Testis (tissue), 3 donors: ENCODE results near the gene CTXND1. TPM values are rescaled to one million over a fixed set of nuclear protein-coding genes. Genes with fewer than 3 reads are reported as not detected.

Experiments used
- DNase-seq: peaks from one replicate; pipeline ENCODE4 v3.0.0-alpha.2; 2019
- H3K27ac ChIP-seq, 2 donors: fragments of 200-600 bp; sonication (generic); one replicate each; pipeline ENCODE4 v1.5.1; 2019
- H3K27me3 ChIP-seq: fragments of 200-600 bp; sonication (generic); one replicate; pipeline ENCODE4 v1.5.1; 2019
- H3K36me3 ChIP-seq: fragments of 200-600 bp; sonication (generic); one replicate; pipeline ENCODE4 v1.5.1; 2017; ENCODE audit warnings: low read depth; ENCODE audit errors: missing control alignments
- H3K4me1 ChIP-seq: fragments of 200-600 bp; sonication (generic); one replicate; pipeline ENCODE4 v1.5.1; 2019
- H3K4me3 ChIP-seq, 2 donors: fragments of 200-600 bp; sonication (generic); one replicate each; pipeline ENCODE4 v1.5.1; 2017 to 2019
- H3K9me3 ChIP-seq: fragments of 200-600 bp; sonication (generic); one replicate; pipeline ENCODE4 v1.5.1; 2017
- POLR2A ChIP-seq: fragments of 450-650 bp; IDR thresholded peaks from one replicate; pipeline ENCODE4 v1.6.1; 2017; ENCODE audit warnings: antibody characterized with exemption, mild to moderate bottlenecking, moderate library complexity
- WGBS, 2 donors: methylation state at CpG; one replicate each; pipeline ENCODE4 v1.1.5; 2018; 5-methylcytosine and 5-hydroxymethylcytosine counted together
- intact Hi-C: fragments of 100-400 bp; cut with DNase I; formaldehyde crosslinking; loops from one replicate; pipeline ENCODE4 v1.15.1; 2023; ENCODE audit warnings: low total_unique reads
- polyA plus RNA-seq: library from polyadenylated mRNA; stranded (reverse); fragments of 350-450 nt; fragmentation: Illumina TruSeq; extraction: RNeasy Lipid Tissue Mini Kit (QIAGEN cat#74804); gene quantifications from one replicate; pipeline ENCODE4 v1.2.3, GENCODE V29; 2014; ENCODE audit warnings: low read depth, low replicate concordance; ENCODE audit not compliant: insufficient read depth
- total RNA-seq, 2 donors: library from RNA; depleted of rRNA; stranded (reverse); fragments of >200 nt; gene quantifications; one replicate each; pipeline ENCODE4 v1.2.3, GENCODE V29; 2016
- TF ChIP-seq, protein P1 (sequence below), 3 experiments: fragments of 450-650 bp in 2 of 3; fragments of 200-600 bp in 1 of 3; sonication (generic) in 1 of 3; IDR thresholded peaks; one replicate each; pipeline ENCODE4 v1.5.1; 2016 to 2019; ENCODE audit warnings: antibody characterized with exemption in 3 of 3, mild to moderate bottlenecking in 2 of 3, moderate library complexity in 1 of 3

Gene CTXND1
- total and polyA plus RNA-seq, 3 donors from 2014 or later, result 0.06 to 1.6 TPM; not detected in 1

DNA sequence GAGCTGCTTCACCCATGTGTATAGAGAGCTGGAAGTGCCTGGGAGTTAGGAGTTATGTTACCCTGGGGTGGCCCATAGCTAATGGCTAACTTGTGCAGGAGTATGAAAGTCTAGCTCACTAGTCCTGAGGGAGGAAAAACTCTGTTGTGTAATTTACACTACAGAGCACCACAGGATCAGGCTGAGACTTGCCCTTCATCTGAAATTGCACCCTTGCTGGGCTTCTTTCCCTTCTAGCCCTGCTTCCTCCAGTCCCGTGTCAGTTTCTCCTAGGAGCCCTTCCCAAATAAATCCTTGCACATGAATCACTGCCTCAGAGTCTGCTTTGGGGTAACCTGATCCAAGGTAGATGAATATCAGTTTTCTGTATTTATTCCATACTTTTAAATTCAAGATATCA, 40.0 kb downstream of the CTXND1 start:
- Histone ChIP-seq H3K4me1 (no peaks in the 10 kb centered on the region), H3K9me3 (no peaks in the 10 kb centered on the region), H3K4me3 (no peak overlapping the region), H3K27ac (no peak overlapping the region), H3K36me3 (no peaks in the 10 kb centered on the region), H3K27me3 (no peaks in the 10 kb centered on the region)
- 67% methylated on average over 1 of the region's 1 CpG for whole genome bisulfite sequencing, 2 donors
- intact Hi-C loops, result no loop called here
- DNase-seq, result no peak
- TF ChIP-seq, protein P1, sequence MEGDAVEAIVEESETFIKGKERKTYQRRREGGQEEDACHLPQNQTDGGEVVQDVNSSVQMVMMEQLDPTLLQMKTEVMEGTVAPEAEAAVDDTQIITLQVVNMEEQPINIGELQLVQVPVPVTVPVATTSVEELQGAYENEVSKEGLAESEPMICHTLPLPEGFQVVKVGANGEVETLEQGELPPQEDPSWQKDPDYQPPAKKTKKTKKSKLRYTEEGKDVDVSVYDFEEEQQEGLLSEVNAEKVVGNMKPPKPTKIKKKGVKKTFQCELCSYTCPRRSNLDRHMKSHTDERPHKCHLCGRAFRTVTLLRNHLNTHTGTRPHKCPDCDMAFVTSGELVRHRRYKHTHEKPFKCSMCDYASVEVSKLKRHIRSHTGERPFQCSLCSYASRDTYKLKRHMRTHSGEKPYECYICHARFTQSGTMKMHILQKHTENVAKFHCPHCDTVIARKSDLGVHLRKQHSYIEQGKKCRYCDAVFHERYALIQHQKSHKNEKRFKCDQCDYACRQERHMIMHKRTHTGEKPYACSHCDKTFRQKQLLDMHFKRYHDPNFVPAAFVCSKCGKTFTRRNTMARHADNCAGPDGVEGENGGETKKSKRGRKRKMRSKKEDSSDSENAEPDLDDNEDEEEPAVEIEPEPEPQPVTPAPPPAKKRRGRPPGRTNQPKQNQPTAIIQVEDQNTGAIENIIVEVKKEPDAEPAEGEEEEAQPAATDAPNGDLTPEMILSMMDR (IDR thresholded peaks at IDR 0.05), result no peak
- TF ChIP-seq POLR2A, result no peak

DNA sequence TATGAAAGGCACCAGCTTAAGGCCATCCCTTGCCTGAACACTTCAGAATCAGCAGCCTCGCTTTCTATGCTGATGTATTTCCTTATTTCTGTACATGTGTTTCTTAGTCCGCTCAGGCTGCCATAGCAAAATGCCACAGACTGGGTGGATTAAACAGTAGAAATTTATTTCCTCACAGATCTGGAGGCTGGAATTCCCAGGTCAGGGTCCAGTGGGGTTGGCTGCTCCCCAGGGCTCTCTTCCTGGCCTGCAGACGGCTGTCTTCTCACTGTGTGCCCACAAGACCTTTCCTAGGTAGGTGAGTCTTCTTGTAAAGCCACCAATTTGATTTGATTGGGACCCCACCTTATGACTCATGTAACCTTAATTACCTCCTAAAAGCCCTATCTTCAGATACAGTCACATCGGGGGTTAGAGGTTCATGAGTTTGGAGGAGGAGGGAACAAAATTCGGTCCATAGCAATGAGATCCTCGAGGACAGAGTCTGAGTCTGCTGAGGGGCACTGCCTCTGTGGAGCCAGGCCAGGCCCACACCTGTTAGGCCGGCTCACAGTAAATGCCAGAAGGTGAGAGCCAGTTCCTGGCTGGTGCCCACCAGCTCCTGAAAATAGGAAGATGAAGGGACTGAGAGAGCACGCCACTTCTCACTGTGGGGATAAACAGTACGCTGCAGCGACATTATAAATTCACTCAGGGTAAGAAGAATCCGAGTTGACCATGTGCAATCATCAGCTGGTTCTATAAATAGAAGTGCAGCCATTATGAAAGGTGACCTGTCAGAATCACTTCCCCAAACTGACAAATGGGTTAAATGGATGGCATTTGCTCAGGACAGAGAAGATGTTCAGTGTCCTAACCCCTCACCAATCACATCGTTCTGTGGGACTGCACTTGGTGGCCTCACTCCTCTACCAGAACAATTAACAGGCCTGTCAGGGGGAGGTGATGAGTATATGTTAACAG, 41.1 kb downstream of the CTXND1 start:
- H3K27ac ChIP-seq, result no peak overlapping the region
- H3K4me1 ChIP-seq, result no peaks in the 10 kb centered on the region
- no peak for DNase-seq
- H3K36me3 ChIP-seq, result no peaks in the 10 kb centered on the region
- intact Hi-C loops, result no loop called here
- 71 to 85% methylated on average over 12 of the region's 12 CpGs for WGBS, 2 donors
- no peaks in the 10 kb centered on the region for H3K27me3 ChIP-seq
- TF ChIP-seq, protein P1 (IDR thresholded peaks at IDR 0.05), result no peak
- TF ChIP-seq POLR2A, result no peak
- H3K9me3 ChIP-seq, result no peaks in the 10 kb centered on the region
- H3K4me3 ChIP-seq, result no peak overlapping the region

DNA sequence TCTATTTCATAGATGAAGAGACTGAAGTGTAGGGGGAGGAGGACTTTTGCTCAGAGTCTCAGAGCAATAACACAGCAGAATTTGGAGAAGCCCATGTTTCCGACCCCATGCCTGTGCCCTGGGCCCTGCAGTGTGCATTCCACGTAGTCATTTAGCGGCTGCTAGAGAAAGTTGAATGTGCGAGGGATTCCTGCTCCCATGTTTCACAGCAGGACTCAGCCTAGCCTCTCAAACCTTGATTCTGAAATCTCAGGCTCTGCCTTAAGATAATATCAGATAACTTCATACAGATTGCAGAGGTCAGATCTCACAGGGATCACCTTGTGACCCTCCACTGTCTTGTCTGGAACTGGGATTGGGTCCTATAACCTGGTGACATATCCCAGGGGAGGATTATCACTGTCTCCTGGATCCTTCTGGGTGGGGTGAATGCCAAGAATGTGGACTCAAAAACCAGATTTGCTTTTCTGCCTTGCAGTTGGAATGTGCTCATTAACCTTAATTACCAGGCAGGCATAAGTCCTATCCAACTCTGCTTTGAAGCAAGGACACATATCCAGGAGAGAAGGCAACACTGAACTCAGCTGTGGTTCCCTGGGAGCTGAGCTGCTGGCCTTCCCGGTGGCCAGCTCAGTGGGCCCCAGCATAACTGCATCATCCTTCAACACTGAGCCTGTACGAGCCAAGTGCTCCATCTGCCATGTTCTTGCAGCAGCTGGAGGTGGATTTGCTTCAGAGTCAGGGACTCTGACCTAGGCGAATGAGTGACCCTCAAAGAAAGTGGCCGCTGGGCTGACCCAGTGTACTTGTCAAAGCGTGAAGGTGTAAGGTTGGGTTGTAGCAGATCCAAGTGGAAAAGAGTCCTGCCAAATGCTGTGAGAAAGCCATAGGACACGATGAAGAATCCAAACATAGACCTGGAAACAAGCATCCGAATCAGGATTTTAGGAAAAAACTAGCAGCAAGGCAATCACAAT, 43.0 kb downstream of the CTXND1 start:
- WGBS, 2 donors, result 74 to 83% methylated on average over 11 of the region's 11 CpGs
- H3K36me3 ChIP-seq, result no peaks in the 10 kb centered on the region
- no peak overlapping the region for H3K4me3 ChIP-seq
- DNase-seq, result no peak
- no peaks in the 10 kb centered on the region for H3K4me1 ChIP-seq
- TF ChIP-seq POLR2A, result no peak
- TF ChIP-seq, protein P1 (IDR thresholded peaks at IDR 0.05), result no peak
- H3K27ac ChIP-seq, result no peak overlapping the region
- no peaks in the 10 kb centered on the region for H3K27me3 ChIP-seq
- no peaks in the 10 kb centered on the region for H3K9me3 ChIP-seq
- intact Hi-C loops, result no loop called here

- Histone ChIP-seq H3K4me1 (no peaks in the 10 kb centered on the region), H3K9me3 (no peaks in the 10 kb centered on the region), H3K27ac (no peak overlapping the region), H3K4me3 (no peak overlapping the region), H3K27me3 (no peaks in the 10 kb centered on the region), H3K36me3 (no peaks in the 10 kb centered on the region)
- no peak for DNase-seq
- intact Hi-C loops, result no loop called here
- WGBS, 2 donors, result 73 to 79% methylated on average over 3 of the region's 3 CpGs
- TF ChIP-seq POLR2A, result no peak
- TF ChIP-seq, protein P1 (IDR thresholded peaks at IDR 0.05), result no peak
Observed at GRCh38 chr15:80207887-80208286, 44.1 kb downstream of the CTXND1 start.
